HG03139 (cell line): ENCODE results near the gene DBP.
"Not testable (repeated sequence)": the region's sequence is repeated elsewhere in the genome, so short reads cannot be mapped to it uniquely, and the experiment has no call there.

Experiments used
- ATAC-seq: cut with Tn5 transposase; IDR thresholded peaks from one replicate; pipeline ENCODE4 v1.9.1; 2021; ENCODE audit not compliant: unreplicated experiment

Gene DBP

DNA sequence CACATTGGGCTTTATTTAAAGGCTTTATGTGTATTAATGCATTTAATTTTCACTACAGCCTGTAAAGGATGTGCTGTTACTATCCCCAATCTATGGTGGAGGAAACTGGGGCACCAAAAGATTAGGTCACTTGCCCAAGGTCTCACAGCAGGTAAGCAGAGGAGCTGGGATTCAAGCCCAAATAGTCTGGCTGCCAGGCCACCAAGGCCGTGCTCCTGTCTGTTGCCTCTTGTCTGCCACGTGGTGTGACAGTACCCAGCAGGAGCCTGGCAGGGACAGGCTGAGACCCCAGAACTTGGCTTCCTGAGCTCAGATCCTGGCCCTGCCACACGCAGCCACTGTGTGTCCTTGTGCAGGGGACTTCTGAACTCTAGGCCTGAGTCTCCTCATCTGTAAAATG, 31.2 kb upstream of the DBP start:
- no peak for ATAC-seq

DNA sequence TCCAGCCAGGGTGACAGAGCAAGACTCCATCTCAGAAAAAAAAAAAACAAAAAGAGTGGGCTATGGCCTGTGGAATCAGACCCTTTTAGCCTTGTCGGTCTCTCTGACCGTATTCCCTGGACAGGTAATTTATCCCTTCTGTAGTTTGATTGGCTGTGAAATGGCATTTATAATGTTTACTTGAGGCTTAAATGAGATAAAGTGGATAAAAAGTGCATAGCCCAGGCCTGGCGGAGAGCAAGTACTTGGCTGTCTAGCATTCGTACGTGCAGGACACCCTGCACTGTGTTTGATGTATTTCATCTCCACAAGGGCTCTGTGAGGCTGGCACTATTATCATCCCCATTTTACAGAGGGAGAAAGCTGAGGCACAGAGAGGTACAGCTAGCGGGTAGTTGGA, 28.6 kb upstream of the DBP start:
- ATAC-seq, result no peak

GRCh38 chr19:48664476-48664875, 27.3 kb upstream of the DBP start:
- no peak for ATAC-seq

GRCh38 chr19:48663667-48664066, 26.5 kb upstream of the DBP start:
- ATAC-seq, result no peak

DNA sequence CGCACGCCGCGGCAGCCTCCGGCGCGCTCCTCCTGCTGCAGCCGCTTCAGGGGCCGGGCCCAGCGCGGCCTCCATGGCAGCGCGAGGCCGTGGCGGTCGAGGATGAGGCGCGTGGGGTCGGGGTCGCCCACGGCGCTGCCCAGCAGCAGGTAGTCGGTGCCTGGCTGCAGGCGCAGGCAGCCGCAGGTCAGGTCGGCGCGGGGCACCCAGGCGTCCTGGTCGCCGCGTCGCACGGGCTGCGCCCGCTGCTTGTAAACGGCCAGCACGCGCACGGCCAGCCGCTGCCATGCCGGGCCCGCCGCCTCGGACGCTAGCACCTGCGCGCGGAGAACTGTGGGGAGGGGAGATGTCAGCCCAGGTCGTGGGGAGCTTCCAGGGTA, 24.5 kb upstream of the DBP start:
- no peak for ATAC-seq

GRCh38 chr19:48660852-48661710, 23.9 kb upstream of the DBP start:
- peak; percentile 72 for ATAC-seq

GRCh38 chr19:48659768-48660167, 22.6 kb upstream of the DBP start:
- no peak for ATAC-seq

- ATAC-seq, result no peak
These were observed 21.3 kb upstream of the DBP start for GRCh38 chr19:48658483-48658882.

DNA sequence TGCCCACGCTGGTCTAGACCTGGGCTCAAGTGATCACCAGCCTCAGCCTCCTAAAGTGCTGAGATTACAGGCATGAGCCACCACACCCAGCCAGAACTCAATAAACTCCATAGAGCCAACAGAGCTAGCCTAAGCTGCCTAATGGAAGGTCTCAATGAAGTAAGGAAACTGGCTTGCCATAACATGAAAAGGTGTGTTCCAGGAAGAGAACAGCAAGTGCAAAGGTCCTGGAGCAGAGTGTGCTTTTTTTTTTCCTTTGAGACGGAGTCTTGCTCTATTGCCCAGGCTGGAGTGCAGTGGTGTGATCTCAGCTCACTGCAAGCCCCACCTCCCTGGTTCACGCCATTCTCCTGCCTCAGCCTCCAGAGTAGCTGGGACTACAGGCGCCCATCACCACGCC, 20.6 kb upstream of the DBP start:
- not testable (repeated sequence) for ATAC-seq

DNA sequence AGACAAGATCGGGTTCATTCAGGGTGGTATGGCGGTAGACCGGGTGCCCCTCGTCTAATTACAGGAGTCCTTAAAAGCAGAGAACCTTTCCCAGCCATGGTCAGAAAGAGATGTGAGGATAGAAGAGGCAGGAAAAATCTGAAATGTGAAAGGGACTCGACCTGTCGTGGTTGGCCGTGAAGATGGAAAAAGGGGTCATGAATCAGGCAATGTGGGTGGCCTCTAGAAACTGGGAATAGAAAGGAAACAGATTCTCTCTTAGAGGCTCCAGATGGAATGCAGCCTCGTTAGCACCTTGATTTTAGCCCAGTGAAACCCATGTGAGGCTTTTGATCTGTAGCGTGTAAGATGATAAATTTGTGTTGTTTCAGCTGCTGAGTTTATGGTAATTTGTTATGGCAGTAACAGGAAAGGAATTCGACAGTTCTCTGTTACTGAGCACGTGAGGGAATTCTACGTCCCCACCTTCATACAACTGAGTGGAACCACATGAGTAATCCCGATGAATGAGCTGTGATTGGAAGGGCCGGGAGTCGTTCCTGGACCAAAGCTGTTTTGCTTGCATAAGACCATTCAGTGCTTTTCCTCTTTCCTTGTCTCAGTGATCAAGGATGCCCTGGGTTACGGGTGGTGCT, 19.8 kb upstream of the DBP start:
- no peak for ATAC-seq

GRCh38 chr19:48654299-48655059, 17.3 kb upstream of the DBP start:
- ATAC-seq, result no peak

DNA sequence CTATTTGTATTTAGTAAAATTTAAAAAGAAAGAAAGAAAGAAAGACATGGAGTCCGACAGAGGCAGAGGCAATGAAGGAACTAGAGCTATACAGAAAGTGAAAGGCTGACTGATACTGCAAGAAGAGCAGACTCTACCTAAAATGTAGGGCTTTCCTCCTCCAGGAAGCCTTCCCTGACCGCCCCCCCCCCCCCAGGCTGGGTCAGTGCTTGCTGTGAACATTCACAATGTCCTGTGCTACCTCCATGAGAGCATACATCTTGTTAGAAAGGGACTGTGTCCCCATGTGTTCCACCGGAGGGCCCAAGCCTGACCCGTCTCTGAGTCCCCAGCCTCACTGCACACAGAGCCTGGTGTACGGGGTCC, 14.5 kb upstream of the DBP start:
- ATAC-seq, result no peak

- ATAC-seq, result no peak
These were observed 13.9 kb upstream of the DBP start for GRCh38 chr19:48650974-48651682.

DNA sequence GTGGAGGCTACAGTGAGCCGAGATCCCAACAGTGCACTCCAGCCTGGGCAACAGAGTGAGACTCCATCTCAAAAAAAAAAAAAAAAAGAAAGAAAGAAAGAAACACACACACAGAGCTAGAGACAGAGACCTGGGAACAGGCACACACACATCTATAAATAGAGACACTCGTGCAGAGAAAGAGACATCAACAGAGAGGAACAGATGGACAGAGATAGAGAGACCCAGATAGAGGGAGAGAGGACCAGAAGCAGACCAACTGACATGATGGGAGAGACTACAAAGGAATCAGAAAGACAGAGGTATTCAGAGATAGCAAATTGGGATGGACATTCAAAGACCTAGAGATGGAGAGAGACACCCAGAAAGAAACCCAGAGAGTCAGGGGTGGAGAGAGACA, 11.0 kb upstream of the DBP start:
- no peak for ATAC-seq

DNA sequence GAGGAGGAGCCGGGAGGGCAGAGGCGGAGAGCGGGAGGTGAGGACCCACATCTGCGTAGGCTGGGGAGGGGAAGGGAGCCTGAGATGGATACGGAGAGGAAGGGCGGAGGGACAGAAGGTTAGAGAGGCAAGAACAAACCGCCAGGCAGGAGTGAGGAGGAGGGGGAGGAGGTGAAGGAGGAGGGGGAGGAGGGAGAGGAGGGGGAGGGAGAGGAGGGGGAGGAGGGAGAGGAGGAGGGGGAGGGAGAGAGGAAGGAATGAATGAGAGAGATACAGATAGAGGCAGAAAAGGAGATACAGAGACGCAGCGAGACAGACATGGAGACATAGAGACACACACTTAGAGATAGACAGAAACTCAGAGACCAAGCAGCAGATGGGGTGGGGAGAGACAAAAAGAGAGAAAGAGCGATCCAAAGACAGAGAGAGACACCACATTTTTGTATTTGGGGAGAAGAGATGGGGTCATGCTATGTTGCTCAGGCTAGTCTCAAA, 9.6 kb upstream of the DBP start:
- ATAC-seq, result no peak

DNA sequence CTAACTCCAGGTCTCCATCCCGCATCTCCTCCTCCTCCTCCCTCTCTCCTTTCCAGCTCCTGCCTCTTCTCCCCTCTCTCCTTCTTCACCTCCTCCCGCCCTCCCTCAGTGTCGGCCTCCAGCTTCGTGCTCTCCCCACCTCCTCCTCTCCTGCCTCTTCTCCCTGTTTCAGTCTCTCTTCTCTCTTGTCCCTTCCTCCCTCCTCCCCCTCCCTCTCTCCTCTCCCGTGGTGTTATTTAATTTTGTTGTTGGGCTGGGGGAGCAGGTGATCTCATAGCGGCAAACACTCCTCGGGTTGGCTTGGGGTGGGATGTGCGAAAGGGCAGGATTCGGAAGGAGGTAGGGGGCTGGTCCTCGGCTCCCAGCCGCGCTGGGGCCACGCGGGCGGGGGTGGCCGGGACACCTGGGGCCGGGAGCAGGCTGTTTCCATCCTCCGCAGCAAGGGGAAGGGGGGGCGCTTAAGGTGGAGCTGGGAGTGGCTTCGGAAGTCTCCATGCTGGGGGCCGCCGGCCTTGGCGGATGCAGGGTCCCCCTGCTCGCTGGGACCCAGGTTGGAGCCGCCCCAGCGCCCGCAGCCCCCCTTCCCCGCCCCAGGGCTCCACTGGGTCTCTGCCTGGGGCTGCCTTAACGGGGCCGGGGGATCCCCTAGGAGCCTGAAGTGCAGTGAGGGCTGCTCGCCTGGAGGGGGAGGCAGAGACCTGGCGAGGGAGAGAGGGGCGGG, 9.0 kb upstream of the DBP start, which contains the start of gene CA11:
TSS of gene CA11 (minus strand) at position 187 of the 721 bp plus-strand sequence. CDS start 555 bp downstream, outside the sequence.
- peak; percentile 74 for ATAC-seq

DNA sequence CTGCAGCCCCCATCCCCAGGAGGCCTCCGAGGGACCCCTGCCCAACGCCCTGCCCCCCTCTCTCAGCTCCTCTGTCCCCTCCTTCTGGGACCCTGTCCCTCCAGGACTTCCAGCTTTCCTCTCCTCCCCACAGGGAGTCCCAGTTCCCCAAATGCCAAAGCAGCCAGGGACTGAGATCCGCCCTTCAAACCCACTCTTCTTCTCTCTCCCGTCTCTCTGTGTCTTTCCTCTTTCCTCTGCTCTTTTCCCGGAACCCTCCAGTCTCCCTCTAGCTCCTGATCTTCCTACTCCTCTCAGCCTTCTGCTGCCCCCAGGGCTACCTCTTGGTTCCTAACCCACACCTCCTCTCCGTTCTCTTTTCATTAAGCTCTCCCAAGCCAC, 8.4 kb upstream of the DBP start:
- ATAC-seq, result no peak

GRCh38 chr19:48644839-48645619, 7.8 kb upstream of the DBP start:
- ATAC-seq, result no peak

GRCh38 chr19:48644355-48644754, 7.2 kb upstream of the DBP start:
- ATAC-seq, result no peak

DNA sequence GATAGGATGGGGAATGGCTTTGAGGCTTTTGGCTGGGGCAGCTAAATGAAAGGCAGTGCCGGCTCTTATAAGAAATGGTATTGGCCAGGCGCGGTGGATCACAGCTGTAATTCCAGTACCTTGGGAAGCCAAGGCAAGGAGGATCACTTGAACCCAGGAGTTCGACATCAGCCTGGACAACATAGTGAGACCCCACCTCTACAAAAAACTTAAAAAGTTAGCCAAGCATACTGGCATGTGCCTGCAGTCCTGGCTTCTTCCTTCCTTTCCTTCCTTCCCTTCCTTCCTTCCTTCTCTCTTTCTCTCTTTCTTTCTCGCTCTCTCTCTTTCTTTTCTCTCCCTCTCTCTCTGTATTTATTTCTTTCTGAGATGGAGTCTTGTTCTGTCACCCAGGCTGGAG, 5.7 kb upstream of the DBP start:
- no peak for ATAC-seq
